Suprapubic skin (tissue), 4 donors: ENCODE results near the gene CYP8B1. TPM values are rescaled to one million over a fixed set of nuclear protein-coding genes. Genes with fewer than 3 reads are reported as not detected.

Experiments used
- DNase-seq, 2 donors: peaks; one replicate each; pipeline ENCODE4 v3.0.0-alpha.2; 2019; ENCODE audit warnings: low spot score in 2 of 2
- H3K27ac ChIP-seq: fragments of 200-600 bp; sonication (generic); one replicate; pipeline ENCODE4 v1.5.1; 2019
- H3K27me3 ChIP-seq: fragments of 200-600 bp; sonication (generic); one replicate; pipeline ENCODE4 v1.5.1; 2019
- H3K36me3 ChIP-seq: fragments of 200-600 bp; sonication (generic); one replicate; pipeline ENCODE4 v1.5.1; 2019
- H3K4me1 ChIP-seq: fragments of 200-600 bp; sonication (generic); one replicate; pipeline ENCODE4 v1.5.1; 2019
- H3K4me3 ChIP-seq: fragments of 200-600 bp; sonication (generic); one replicate; pipeline ENCODE4 v1.5.1; 2019; ENCODE audit warnings: mild to moderate bottlenecking
- H3K9me3 ChIP-seq: fragments of 200-600 bp; sonication (generic); one replicate; pipeline ENCODE4 v1.5.1; 2019
- EP300 ChIP-seq: sonication (generic); formaldehyde crosslinking; IDR thresholded peaks from one replicate; pipeline ENCODE4 v1.6.1; 2017; ENCODE audit warnings: antibody characterized with exemption
- POLR2A ChIP-seq, 2 donors: fragments of 450-650 bp; IDR thresholded peaks; one replicate each; pipeline ENCODE4 v1.6.1; 2017; ENCODE audit warnings: antibody characterized with exemption in 2 of 2, mild to moderate bottlenecking in 2 of 2, moderate library complexity in 2 of 2
- POLR2AphosphoS5 ChIP-seq, 3 donors: sonication (generic); formaldehyde crosslinking; IDR thresholded peaks; one replicate each; pipeline ENCODE4 v1.6.1; 2017; ENCODE audit warnings: antibody characterized with exemption in 3 of 3
- WGBS: methylation state at CpG from one replicate; pipeline ENCODE4 v1.1.5; 2018; 5-methylcytosine and 5-hydroxymethylcytosine counted together
- total RNA-seq, 4 donors: library from RNA; depleted of rRNA; stranded (reverse); fragments of >200 nt; gene quantifications; one replicate each; pipeline ENCODE4 v1.1.0, GENCODE V29; 2016
- TF ChIP-seq, protein P1 (sequence below), 2 donors: fragments of 200-600 bp in 1 of 2; fragments of 450-650 bp in 1 of 2; sonication (generic) in 1 of 2; IDR thresholded peaks; one replicate each; pipeline ENCODE4 v1.5.1; 2016 to 2019; ENCODE audit warnings: antibody characterized with exemption in 2 of 2, mild to moderate bottlenecking in 1 of 2, moderate library complexity in 1 of 2

Gene CYP8B1
- total RNA-seq, 4 donors from 2014 or later: not detected

DNA sequence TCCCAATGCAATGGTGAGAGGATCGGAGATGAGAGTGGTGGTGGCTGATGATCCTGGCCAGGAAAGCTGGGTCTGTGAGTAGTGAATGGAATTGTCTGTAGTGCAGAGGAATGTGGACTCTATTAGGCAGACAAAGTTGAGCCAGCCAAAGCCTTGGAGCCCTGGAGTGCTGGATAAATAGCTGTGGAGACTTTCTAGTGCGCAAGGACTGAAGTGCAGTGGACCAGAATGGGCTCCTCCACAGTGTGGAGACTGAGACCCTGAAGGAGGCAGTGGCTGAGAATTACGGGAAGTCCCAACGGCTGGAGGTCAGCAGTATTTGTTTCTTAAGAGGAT is 31.1 kb upstream of the CYP8B1 start:
- Histone ChIP-seq H3K4me3 (peak overlapping the region; percentile 80), H3K36me3 (peaks cover 32% of the 10 kb centered on the region), H3K27me3 (no peaks in the 10 kb centered on the region), H3K4me1 (peaks cover 27% of the 10 kb centered on the region), H3K27ac (no peak overlapping the region), H3K9me3 (peaks cover 4% of the 10 kb centered on the region)
- no peak for DNase-seq
- TF ChIP-seq POLR2A (IDR thresholded peaks at IDR 0.05) (no peak), EP300 (no peak), POLR2AphosphoS5 (IDR thresholded peaks at IDR 0.05) (no peak)
- TF ChIP-seq, protein P1, sequence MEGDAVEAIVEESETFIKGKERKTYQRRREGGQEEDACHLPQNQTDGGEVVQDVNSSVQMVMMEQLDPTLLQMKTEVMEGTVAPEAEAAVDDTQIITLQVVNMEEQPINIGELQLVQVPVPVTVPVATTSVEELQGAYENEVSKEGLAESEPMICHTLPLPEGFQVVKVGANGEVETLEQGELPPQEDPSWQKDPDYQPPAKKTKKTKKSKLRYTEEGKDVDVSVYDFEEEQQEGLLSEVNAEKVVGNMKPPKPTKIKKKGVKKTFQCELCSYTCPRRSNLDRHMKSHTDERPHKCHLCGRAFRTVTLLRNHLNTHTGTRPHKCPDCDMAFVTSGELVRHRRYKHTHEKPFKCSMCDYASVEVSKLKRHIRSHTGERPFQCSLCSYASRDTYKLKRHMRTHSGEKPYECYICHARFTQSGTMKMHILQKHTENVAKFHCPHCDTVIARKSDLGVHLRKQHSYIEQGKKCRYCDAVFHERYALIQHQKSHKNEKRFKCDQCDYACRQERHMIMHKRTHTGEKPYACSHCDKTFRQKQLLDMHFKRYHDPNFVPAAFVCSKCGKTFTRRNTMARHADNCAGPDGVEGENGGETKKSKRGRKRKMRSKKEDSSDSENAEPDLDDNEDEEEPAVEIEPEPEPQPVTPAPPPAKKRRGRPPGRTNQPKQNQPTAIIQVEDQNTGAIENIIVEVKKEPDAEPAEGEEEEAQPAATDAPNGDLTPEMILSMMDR (IDR thresholded peaks at IDR 0.05): no peak
- 69% methylated on average over 4 of the region's 4 CpGs for WGBS

DNA sequence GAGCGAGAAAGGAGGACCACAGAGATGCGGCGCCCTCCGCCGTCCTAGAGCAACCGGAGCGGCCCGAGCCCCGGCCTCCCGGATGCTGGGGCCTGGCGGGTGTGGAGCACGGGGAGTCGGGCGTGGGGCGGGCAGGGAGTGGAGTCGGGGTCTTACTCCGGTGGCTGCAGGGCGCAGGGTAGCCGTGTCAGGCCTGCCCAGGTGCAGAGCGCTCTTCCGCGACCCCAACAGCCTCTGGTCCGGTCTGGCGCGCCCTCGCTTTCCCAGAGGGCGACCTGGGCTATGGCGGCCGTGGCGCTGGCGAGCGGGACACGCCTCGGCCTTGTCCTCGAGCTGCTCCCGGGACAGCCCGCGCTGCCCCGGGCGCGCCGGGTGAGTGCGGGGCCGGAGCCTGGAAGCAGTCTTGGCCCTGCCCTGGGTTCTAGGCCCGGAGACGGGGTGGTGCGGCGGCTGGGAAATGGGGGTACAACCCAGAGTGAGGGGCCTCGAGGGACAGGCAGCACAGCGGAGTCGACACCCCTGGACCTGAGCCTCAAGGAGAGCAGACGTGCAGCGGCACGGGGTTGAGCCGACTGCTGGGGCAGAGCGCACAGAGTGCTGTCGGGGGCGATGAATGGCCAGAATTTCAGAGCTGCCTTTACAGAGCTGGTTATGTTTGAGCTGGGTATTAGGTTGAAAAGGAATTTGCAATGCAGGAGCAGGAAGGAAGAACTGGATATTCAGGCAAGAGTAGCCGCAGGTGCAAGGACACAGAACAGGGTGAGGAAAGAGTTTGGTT is 30.6 kb upstream of the CYP8B1 start, which contains the start of gene ZNF662:
Gene ZNF662 (plus strand): TSS at position 73 of the 778 bp plus-strand sequence. CDS start 1,973 bp downstream, outside the sequence.
- TF ChIP-seq POLR2AphosphoS5 (IDR thresholded peaks at IDR 0.05) (no peak), POLR2A (IDR thresholded peaks at IDR 0.05) (no peak), EP300 (no peak)
- TF ChIP-seq, protein P1 (IDR thresholded peaks at IDR 0.05): no peak
- WGBS: 4% methylated on average over 22 of the region's 59 CpGs
- H3K4me1 ChIP-seq: peaks cover 28% of the 10 kb centered on the region

GRCh38 chr3:42905740-42906069 is 30.0 kb upstream of the CYP8B1 start:
- peak overlapping the region; percentile 83 for H3K27ac ChIP-seq
- H3K27me3 ChIP-seq: no peaks in the 10 kb centered on the region
- H3K4me1 ChIP-seq: peaks cover 28% of the 10 kb centered on the region
- no peaks in the 10 kb centered on the region for H3K9me3 ChIP-seq
- no peak for TF ChIP-seq POLR2AphosphoS5 (IDR thresholded peaks at IDR 0.05)
- TF ChIP-seq, protein P1 (IDR thresholded peaks at IDR 0.05): no peak
- no peak for TF ChIP-seq EP300
- TF ChIP-seq POLR2A (IDR thresholded peaks at IDR 0.05): no peak
- peak overlapping the region; percentile 80 for H3K4me3 ChIP-seq
- H3K36me3 ChIP-seq: peaks cover 21% of the 10 kb centered on the region
- 21% methylated on average over 6 of the region's 12 CpGs for WGBS
- DNase-seq: no peak

More for the DNA sequence above, 30.6 kb upstream of the CYP8B1 start, which contains the start of gene ZNF662:
- peaks cover 1% of the 10 kb centered on the region for H3K9me3 ChIP-seq
- peaks cover 26% of the 10 kb centered on the region for H3K36me3 ChIP-seq
- peak within 1 kb of the TSS; percentile 80 for H3K4me3 ChIP-seq
- peak within 1 kb of the TSS; percentile 83 for H3K27ac ChIP-seq
- H3K27me3 ChIP-seq: no peaks in the 10 kb centered on the region
- peak; percentile 67 to 86 for DNase-seq

DNA sequence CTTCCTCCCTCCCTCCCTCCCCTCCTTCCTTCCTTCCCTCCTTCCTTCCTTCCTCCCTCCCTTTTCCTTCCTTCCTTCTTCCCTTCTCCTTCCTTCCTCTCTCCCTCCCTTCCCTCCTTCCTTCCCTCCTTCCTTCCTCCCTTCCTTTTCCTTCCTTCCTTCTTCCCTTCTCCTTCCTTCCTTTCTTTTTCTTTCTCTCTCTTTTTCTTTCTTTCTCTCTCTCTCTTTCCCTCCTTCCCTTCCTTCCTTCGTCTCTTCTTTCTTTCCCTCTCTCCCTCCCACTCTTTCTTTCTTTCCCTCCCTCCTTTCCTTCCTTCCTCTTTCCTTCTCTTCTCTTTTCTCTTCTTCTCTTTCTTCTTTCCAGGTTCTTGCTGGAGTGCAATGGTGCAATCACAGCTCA is 28.4 kb upstream of the CYP8B1 start:
- TF ChIP-seq POLR2A (IDR thresholded peaks at IDR 0.05) (no peak), POLR2AphosphoS5 (IDR thresholded peaks at IDR 0.05) (no peak), EP300 (no peak)
- TF ChIP-seq, protein P1 (IDR thresholded peaks at IDR 0.05): no peak
- H3K9me3 ChIP-seq: no peaks in the 10 kb centered on the region
- no peak overlapping the region for H3K4me3 ChIP-seq
- DNase-seq: no peak
- no peaks in the 10 kb centered on the region for H3K27me3 ChIP-seq
- H3K4me1 ChIP-seq: peaks cover 40% of the 10 kb centered on the region
- WGBS: 78% methylated on average over 1 of the region's 1 CpG
- H3K27ac ChIP-seq: no peak overlapping the region
- peaks cover 6% of the 10 kb centered on the region for H3K36me3 ChIP-seq

GRCh38 chr3:42902257-42902656 is 26.6 kb upstream of the CYP8B1 start:
- no peak for TF ChIP-seq EP300
- no peak for TF ChIP-seq POLR2AphosphoS5 (IDR thresholded peaks at IDR 0.05)
- no peak for TF ChIP-seq POLR2A (IDR thresholded peaks at IDR 0.05)
- peak overlapping the region; percentile 57 for H3K27ac ChIP-seq
- no peak overlapping the region for H3K4me3 ChIP-seq
- no peak for DNase-seq
- no peaks in the 10 kb centered on the region for H3K27me3 ChIP-seq
- H3K4me1 ChIP-seq: peaks cover 41% of the 10 kb centered on the region
- whole genome bisulfite sequencing: 75% methylated on average over 2 of the region's 2 CpGs
- H3K36me3 ChIP-seq: no peaks in the 10 kb centered on the region
- H3K9me3 ChIP-seq: no peaks in the 10 kb centered on the region
